ENCODE measurements around the gene PSD.

DNA sequence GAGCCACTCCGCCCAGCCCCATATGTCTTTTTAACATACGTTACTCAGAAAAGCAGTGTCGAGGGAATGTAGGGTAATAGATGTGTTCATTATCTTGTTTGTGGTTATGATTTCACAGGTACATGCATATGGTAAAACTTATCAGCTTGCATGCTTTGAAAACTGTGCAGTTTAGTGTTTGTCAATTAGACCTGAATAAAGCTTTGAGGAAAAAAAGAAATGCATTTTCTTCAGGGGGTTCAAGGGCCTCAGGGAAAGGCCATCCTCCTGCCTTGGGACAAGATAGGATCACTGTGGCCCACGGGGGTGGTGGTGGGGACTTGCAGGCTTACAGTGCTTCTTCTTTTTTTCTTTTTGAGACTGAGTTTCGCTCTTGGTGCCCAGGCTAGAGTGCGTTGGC lies 48.7 kb upstream of the PSD start:
- no peak for TF ChIP-seq POLR2A (IDR thresholded peaks at IDR 0.05)
- no peak for TF ChIP-seq CTCF (IDR thresholded peaks at IDR 0.05)

All from esophagus squamous epithelium (tissue), 4 donors.